IMR-90 (cell line): ENCODE data around the gene SLC5A10. TPM values are rescaled to one million over a fixed set of nuclear protein-coding genes. Genes with fewer than 3 reads are reported as not detected.

ENCODE experiments used
- ATAC-seq: fragments of 200-7000 bp; cut with Tn5 transposase; 2 replicates; pipeline ENCODE4 v1.9.1; 2020; ENCODE audit warnings: low read depth, mild to moderate bottlenecking, moderate library complexity
- BruUV-seq: library from RNA; stranded (reverse); fragments of 400-500 nt; replicated peaks from 2 replicates; lab custom pipeline; 2021; lab: Mats Ljungman, UMichigan
- CTCF ChIA-PET: fragments of 300-600 bp; formaldehyde crosslinking; extraction: SDS; loops from one replicate; lab custom pipeline; 2021; ENCODE audit warnings: antibody characterized with exemption; lab: Yijun Ruan, JAX
- POLR2A ChIA-PET: fragments of 300-600 bp; sonication (Branson Sonifier 250); formaldehyde crosslinking; loops from one replicate; lab custom pipeline; 2022; ENCODE audit warnings: antibody characterized with exemption; ENCODE audit not compliant: unreplicated experiment; lab: Charles Lee
- DNase-seq: peaks from one replicate; pipeline ENCODE4 v3.0.0; 2013
- H2AFZ ChIP-seq: replicated peaks from 2 replicates; pipeline ENCODE3; 2013; ENCODE audit warnings: low read length, mild to moderate bottlenecking; ENCODE audit not compliant: poor library complexity
- H2AK5ac ChIP-seq: 2 replicates; pipeline ENCODE4 v1.6.1; 2013; ENCODE audit warnings: low read depth, low read length, inconsistent platforms
- H2AK9ac ChIP-seq: replicated peaks from 2 replicates; pipeline ENCODE3; 2013; ENCODE audit warnings: mild to moderate bottlenecking, low read depth, low read length, moderate library complexity; ENCODE audit not compliant: poor library complexity
- H2BK120ac ChIP-seq: 2 replicates; pipeline ENCODE4 v1.6.1; 2013; ENCODE audit warnings: low read depth, low read length, inconsistent platforms
- H2BK15ac ChIP-seq: 3 replicates; pipeline ENCODE4 v1.6.1; 2013; ENCODE audit warnings: low read depth, low read length, inconsistent platforms
- H2BK20ac ChIP-seq: 2 replicates; pipeline ENCODE4 v1.6.1; 2013; ENCODE audit warnings: low read depth, mild to moderate bottlenecking, inconsistent platforms, low read length, moderate library complexity
- H2BK5ac ChIP-seq: 2 replicates; pipeline ENCODE4 v1.6.1; 2013; ENCODE audit warnings: mild to moderate bottlenecking, low read depth, low read length, inconsistent platforms; ENCODE audit not compliant: poor library complexity, severe bottlenecking
- H3K14ac ChIP-seq: replicated peaks from 2 replicates; pipeline ENCODE4 v1.6.1; 2013; ENCODE audit warnings: low read depth, low read length, inconsistent platforms
- H3K18ac ChIP-seq: 2 replicates; pipeline ENCODE4 v1.6.1; 2013; ENCODE audit warnings: low read depth, low read length, control low read depth
- H3K23ac ChIP-seq: 2 replicates; pipeline ENCODE4 v1.6.1; 2013; ENCODE audit warnings: low read depth, low read length, inconsistent platforms
- H3K27ac ChIP-seq: 2 replicates; pipeline ENCODE4 v1.5.1; 2013; ENCODE audit warnings: mild to moderate bottlenecking, control low read depth, low read length; ENCODE audit not compliant: insufficient read depth
- H3K27me3 ChIP-seq: 2 replicates; pipeline ENCODE4 v1.6.1; 2013; ENCODE audit warnings: low read length; ENCODE audit not compliant: control insufficient read depth, insufficient read depth
- H3K36me3 ChIP-seq: 2 replicates; pipeline ENCODE4 v1.6.1; 2013; ENCODE audit warnings: low read length, mixed read lengths; ENCODE audit not compliant: control insufficient read depth, insufficient read depth
- H3K4ac ChIP-seq: 2 replicates; pipeline ENCODE4 v1.6.1; 2013; ENCODE audit warnings: low read depth, low read length, inconsistent platforms
- H3K4me1 ChIP-seq: 2 replicates; pipeline ENCODE4 v1.6.1; 2013; ENCODE audit warnings: low read length, mixed read lengths; ENCODE audit not compliant: control insufficient read depth, insufficient read depth
- H3K4me2 ChIP-seq: 2 replicates; pipeline ENCODE4 v1.6.1; 2013; ENCODE audit warnings: low read depth, mild to moderate bottlenecking, control low read depth, low read length, moderate library complexity
- H3K4me3 ChIP-seq: 2 replicates; pipeline ENCODE4 v1.5.1; 2013; ENCODE audit warnings: low read depth, mild to moderate bottlenecking, control low read depth, low read length, moderate library complexity; ENCODE audit not compliant: insufficient read depth
- H3K56ac ChIP-seq: 2 replicates; pipeline ENCODE4 v1.6.1; 2013; ENCODE audit warnings: low read length, inconsistent platforms; ENCODE audit not compliant: insufficient read depth; ENCODE audit errors: extremely low read depth
- H3K79me1 ChIP-seq, 2 experiments: 2 replicates each; pipeline ENCODE4 v1.6.1; 2013; ENCODE audit warnings: low read length in 2 of 2, inconsistent platforms in 1 of 2, low read depth in 1 of 2
- H3K9ac ChIP-seq: 2 replicates; pipeline ENCODE4 v1.6.1; 2013; ENCODE audit warnings: low read depth, low read length, control low read depth
- H3K9me1 ChIP-seq: 2 replicates; pipeline ENCODE4 v1.6.1; 2013; ENCODE audit warnings: low read length, inconsistent platforms; ENCODE audit not compliant: insufficient read depth
- H3K9me3 ChIP-seq: 2 replicates; pipeline ENCODE4 v1.6.1; 2013; ENCODE audit warnings: low read length; ENCODE audit not compliant: control insufficient read depth, insufficient read depth
- H4K20me1 ChIP-seq: 2 replicates; pipeline ENCODE4 v1.6.1; 2013; ENCODE audit warnings: low read length, inconsistent platforms; ENCODE audit not compliant: insufficient read depth
- H4K5ac ChIP-seq: 2 replicates; pipeline ENCODE4 v1.6.1; 2013; ENCODE audit warnings: mild to moderate bottlenecking, low read depth, low read length, control low read depth
- H4K8ac ChIP-seq, 2 experiments: 2 replicates each; pipeline ENCODE4 v1.6.1; 2013; ENCODE audit warnings: low read depth in 2 of 2, low read length in 2 of 2, control low read depth in 1 of 2, inconsistent platforms in 1 of 2
- H4K91ac ChIP-seq: 2 replicates; pipeline ENCODE4 v1.6.1; 2013; ENCODE audit warnings: low read depth, low read length, inconsistent platforms; ENCODE audit not compliant: insufficient read depth
- BHLHE40 ChIP-seq: fragments of 150-350 bp; IDR thresholded peaks from 2 replicates; pipeline ENCODE4 v1.6.1; 2016; ENCODE audit warnings: mild to moderate bottlenecking, low read depth, low read length
- CEBPB ChIP-seq: IDR thresholded peaks from 2 replicates; pipeline ENCODE4 v1.6.1; 2012; ENCODE audit warnings: low read depth, low read length, improper control_type of control experiment
- CHD1 ChIP-seq: IDR thresholded peaks from 2 replicates; pipeline ENCODE4 v1.6.1; 2012; ENCODE audit warnings: low read depth, low read length, improper control_type of control experiment
- FOS ChIP-seq: fragments of 150-350 bp; IDR thresholded peaks from 2 replicates; pipeline ENCODE4 v1.6.1; 2016; ENCODE audit warnings: low read depth, low read length
- MAFK ChIP-seq: IDR thresholded peaks from 2 replicates; pipeline ENCODE4 v1.6.1; 2012; ENCODE audit warnings: low read depth, low read length, improper control_type of control experiment
- MAZ ChIP-seq: IDR thresholded peaks from 2 replicates; pipeline ENCODE4 v1.6.1; 2012; ENCODE audit warnings: low read depth, mild to moderate bottlenecking, low read length, improper control_type of control experiment, moderate library complexity, borderline replicate concordance
- MXI1 ChIP-seq: IDR thresholded peaks from 2 replicates; pipeline ENCODE4 v1.6.1; 2012; ENCODE audit warnings: low read depth, mild to moderate bottlenecking, low read length, moderate library complexity, borderline replicate concordance
- NFE2L2 ChIP-seq: fragments of 150-350 bp; IDR thresholded peaks from 2 replicates; pipeline ENCODE4 v1.6.1; 2016; ENCODE audit warnings: low read depth, mild to moderate bottlenecking, low read length
- POLR2A ChIP-seq: IDR thresholded peaks from 2 replicates; pipeline ENCODE4 v1.6.1; 2012; ENCODE audit warnings: mild to moderate bottlenecking, low read depth, low read length
- RAD21 ChIP-seq: IDR thresholded peaks from 2 replicates; pipeline ENCODE4 v1.6.1; 2012; ENCODE audit warnings: low read length, improper control_type of control experiment
- RCOR1 ChIP-seq: IDR thresholded peaks from 2 replicates; pipeline ENCODE4 v1.6.1; 2012; ENCODE audit warnings: mild to moderate bottlenecking, low read length, improper control_type of control experiment; ENCODE audit not compliant: insufficient replicate concordance
- RFX5 ChIP-seq: IDR thresholded peaks from 2 replicates; pipeline ENCODE4 v1.8.0; 2012; ENCODE audit warnings: low read depth, mild to moderate bottlenecking, low read length, moderate library complexity
- SMC3 ChIP-seq: fragments of 150-350 bp; IDR thresholded peaks from 2 replicates; pipeline ENCODE4 v1.6.1; 2016; ENCODE audit warnings: low read depth, mild to moderate bottlenecking, antibody characterized with exemption, low read length, moderate library complexity
- WGBS, 2 experiments: methylation state at CpG; one replicate each; pipeline versions ENCODE4 v1.1.5 to v1.1.7; 2013; ENCODE audit warnings: missing lambda C conversion rate in 2 of 2; ENCODE audit not compliant: insufficient read length in 1 of 2; ENCODE audit errors: extremely low coverage in 2 of 2; 5-methylcytosine and 5-hydroxymethylcytosine counted together
- dilution Hi-C: fragments of 300-500 bp; cut with HindIII; formaldehyde crosslinking; loops from one replicate; pipeline ENCODE4 v1.14.3; 2018; ENCODE audit warnings: low sequenced_read_pairs; ENCODE audit not compliant: unreplicated experiment
- in situ Hi-C: fragments of 300-500 bp; cut with MboI; formaldehyde crosslinking; loops from 3 replicates; pipeline ENCODE4 v1.14.3; 2019; ENCODE audit warnings: low sequenced_read_pairs, inconsistent platforms, mixed read lengths
- intact Hi-C: fragments of 100-400 bp; cut with micrococcal nuclease; formaldehyde crosslinking; loops from 2 replicates; pipeline ENCODE4 v1.10.0; 2022
- polyA plus RNA-seq, 3 experiments: library from polyadenylated mRNA; depleted of rRNA; stranded (reverse); fragments of >200 nt; gene quantifications; 2 replicates each; pipeline ENCODE4 v1.2.3, GENCODE V29; 2012; ENCODE audit warnings: low replicate concordance in 1 of 3
- total RNA-seq: library from RNA; depleted of rRNA; stranded (reverse); fragments of >200 nt; gene quantifications from 2 replicates; pipeline ENCODE4 v1.2.3, GENCODE V29; 2012
- TF ChIP-seq, protein P1 (sequence below): fragments of 150-350 bp; IDR thresholded peaks from 2 replicates; pipeline ENCODE4 v1.6.1; 2017; ENCODE audit warnings: mild to moderate bottlenecking, antibody characterized with exemption, low read length, low read depth
- TF ChIP-seq, protein P2 (sequence below): conservative IDR thresholded peaks from 2 replicates; pipeline ENCODE4 v1.5.1; 2012; ENCODE audit warnings: mild to moderate bottlenecking, low read depth, low read length, improper control_type of control experiment

Gene SLC5A10
- total and polyA plus RNA-seq, 2 of the 4 experiments (the other 2 are of a cell fraction): not detected

DNA sequence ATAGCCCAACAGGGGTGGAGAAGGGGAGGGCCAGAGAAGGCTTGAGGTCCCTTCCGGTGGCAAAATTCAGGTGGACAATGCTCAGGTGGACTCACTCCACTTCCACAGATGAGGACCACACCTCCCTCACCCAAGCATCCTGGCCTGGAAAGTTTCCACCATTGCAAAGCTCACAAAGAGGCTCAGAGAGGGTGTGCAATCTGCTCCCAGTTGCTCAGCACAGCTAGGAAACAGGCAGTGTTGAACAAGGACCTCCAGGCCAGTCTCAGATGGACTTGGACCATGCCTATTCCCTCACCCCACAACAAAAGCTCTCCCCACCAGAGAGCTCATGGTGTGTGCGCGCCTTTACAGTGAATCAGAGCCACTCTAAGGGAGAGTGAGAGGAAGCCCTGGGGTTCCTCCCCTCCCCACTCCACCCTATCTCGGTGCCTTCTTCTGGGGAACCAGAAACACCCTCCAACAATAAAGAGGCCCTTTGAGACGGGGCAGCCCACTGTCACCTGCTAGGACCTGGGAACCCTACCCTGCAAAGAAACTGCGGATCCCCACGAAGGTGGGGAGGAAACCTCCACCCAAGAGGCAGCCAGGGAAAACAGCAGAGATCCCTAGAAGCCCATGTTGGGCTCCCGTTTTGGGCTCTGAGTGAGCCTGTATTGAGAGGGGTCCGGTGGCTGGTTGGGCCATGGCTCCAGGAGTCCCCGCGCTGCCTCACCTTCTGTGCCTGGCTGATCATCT, 51.0 kb downstream of the SLC5A10 start:
- Histone ChIP-seq H4K5ac (no peak overlapping the region), H3K9ac (peak overlapping the region; percentile 54), H2BK5ac (peak overlapping the region; percentile 54), H4K8ac (peak overlapping the region; percentile 45 to 79; a peak in 2 of 4 replicates), H3K36me3 (peaks cover 2% of the 10 kb centered on the region; the same call in 1 of the 2 replicates), H2AK9ac (peak overlapping the region; percentile 95), H4K20me1 (peaks cover 38% of the 10 kb centered on the region), H3K18ac (no peak overlapping the region), H3K9me3 (no peaks in the 10 kb centered on the region), H3K4me3 (peak overlapping the region; percentile 71), H3K4ac (peak overlapping the region; percentile 54), H3K4me2 (peak overlapping the region; percentile 86), H3K56ac (no peak overlapping the region), H2BK20ac (no peak overlapping the region), H4K91ac (peak overlapping the region; percentile 51; the same call in 1 of the 2 replicates), H2BK15ac (no peak overlapping the region), H2AK5ac (peak overlapping the region; percentile 89), H3K4me1 (peaks cover 31% of the 10 kb centered on the region), H2AFZ (peak overlapping the region; percentile 82), H3K79me1 (peaks cover 18 to 64% of the 10 kb centered on the region in 2 experiments; a peak in 3 of 4 replicates), H3K14ac (peak overlapping the region; percentile 35), H3K27ac (peak overlapping the region; percentile 73; the same call in 1 of the 2 replicates), H3K9me1 (peaks cover 13% of the 10 kb centered on the region; the same call in 1 of the 2 replicates), H2BK120ac (no peak overlapping the region), H3K27me3 (no peaks in the 10 kb centered on the region), H3K23ac (peak overlapping the region; percentile 11; the same call in 1 of the 2 replicates)
- dilution Hi-C loops (no loop called here), in situ Hi-C loops (no loop called here), intact Hi-C loops (no loop called here)
- CTCF ChIA-PET: no interaction called here
- peak; percentile 54 for DNase-seq
- peak; percentile 38 for ATAC-seq
- no TSS peak for BruUV-seq
- no peak for TF ChIP-seq SMC3
- TF ChIP-seq MAFK: no peak
- TF ChIP-seq RAD21: no peak
- TF ChIP-seq RCOR1: no peak
- TF ChIP-seq FOS: no peak
- no peak for TF ChIP-seq CHD1
- no peak for TF ChIP-seq NFE2L2
- TF ChIP-seq MAZ: peak; percentile 50
- TF ChIP-seq, protein P1, sequence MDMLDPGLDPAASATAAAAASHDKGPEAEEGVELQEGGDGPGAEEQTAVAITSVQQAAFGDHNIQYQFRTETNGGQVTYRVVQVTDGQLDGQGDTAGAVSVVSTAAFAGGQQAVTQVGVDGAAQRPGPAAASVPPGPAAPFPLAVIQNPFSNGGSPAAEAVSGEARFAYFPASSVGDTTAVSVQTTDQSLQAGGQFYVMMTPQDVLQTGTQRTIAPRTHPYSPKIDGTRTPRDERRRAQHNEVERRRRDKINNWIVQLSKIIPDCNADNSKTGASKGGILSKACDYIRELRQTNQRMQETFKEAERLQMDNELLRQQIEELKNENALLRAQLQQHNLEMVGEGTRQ: no peak
- no peak for TF ChIP-seq BHLHE40
- TF ChIP-seq RFX5: no peak
- TF ChIP-seq, protein P2, sequence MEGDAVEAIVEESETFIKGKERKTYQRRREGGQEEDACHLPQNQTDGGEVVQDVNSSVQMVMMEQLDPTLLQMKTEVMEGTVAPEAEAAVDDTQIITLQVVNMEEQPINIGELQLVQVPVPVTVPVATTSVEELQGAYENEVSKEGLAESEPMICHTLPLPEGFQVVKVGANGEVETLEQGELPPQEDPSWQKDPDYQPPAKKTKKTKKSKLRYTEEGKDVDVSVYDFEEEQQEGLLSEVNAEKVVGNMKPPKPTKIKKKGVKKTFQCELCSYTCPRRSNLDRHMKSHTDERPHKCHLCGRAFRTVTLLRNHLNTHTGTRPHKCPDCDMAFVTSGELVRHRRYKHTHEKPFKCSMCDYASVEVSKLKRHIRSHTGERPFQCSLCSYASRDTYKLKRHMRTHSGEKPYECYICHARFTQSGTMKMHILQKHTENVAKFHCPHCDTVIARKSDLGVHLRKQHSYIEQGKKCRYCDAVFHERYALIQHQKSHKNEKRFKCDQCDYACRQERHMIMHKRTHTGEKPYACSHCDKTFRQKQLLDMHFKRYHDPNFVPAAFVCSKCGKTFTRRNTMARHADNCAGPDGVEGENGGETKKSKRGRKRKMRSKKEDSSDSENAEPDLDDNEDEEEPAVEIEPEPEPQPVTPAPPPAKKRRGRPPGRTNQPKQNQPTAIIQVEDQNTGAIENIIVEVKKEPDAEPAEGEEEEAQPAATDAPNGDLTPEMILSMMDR: no peak
- no peak for TF ChIP-seq MXI1
- no peak for TF ChIP-seq CEBPB
- peak; percentile 42 for TF ChIP-seq POLR2A
- POLR2A ChIA-PET: no interaction called here
- WGBS, 2 experiments: 80% methylated on average over 3 of the region's 11 CpGs; no CpG with 5 or more reads in 1 of the 2 experiments
